Midbrain (tissue), 1 donor: ENCODE data around the gene LACC1.
A peak's percentile ranks its signal among the peaks of the same experiment; 100 is the strongest.

ENCODE experiments used
- DNase-seq: peaks from one replicate; lab custom pipeline; 2025; lab: John Stamatoyannopoulos, UW

LACC1 gene

GRCh38 chr13:43884222-43884621 lies 4.5 kb downstream of the LACC1 start:
- DNase-seq, result no peak

GRCh38 chr13:43894438-43894837 lies 14.7 kb downstream of the LACC1 start:
- DNase-seq, result no peak

GRCh38 chr13:43895940-43896339 lies 16.2 kb downstream of the LACC1 start:
- no peak for DNase-seq

- DNase-seq, result peak; percentile 85
These were observed 25.8 kb downstream of the LACC1 start for GRCh38 chr13:43905435-43906031.

GRCh38 chr13:43908156-43909126 lies 28.7 kb downstream of the LACC1 start:
- DNase-seq, result peak; percentile 18

GRCh38 chr13:43910856-43911255 lies 31.2 kb downstream of the LACC1 start:
- no peak for DNase-seq

GRCh38 chr13:43911278-43911677 lies 31.6 kb downstream of the LACC1 start:
- DNase-seq, result no peak

- DNase-seq, result no peak
These were observed 32.2 kb downstream of the LACC1 start for GRCh38 chr13:43911871-43912270.

GRCh38 chr13:43915451-43915850 lies 35.7 kb downstream of the LACC1 start:
- no peak for DNase-seq

GRCh38 chr13:43916828-43917227 lies 37.1 kb downstream of the LACC1 start:
- no peak for DNase-seq

GRCh38 chr13:43918636-43919035 lies 38.9 kb downstream of the LACC1 start:
- DNase-seq, result no peak

GRCh38 chr13:43920965-43921674 lies 41.4 kb downstream of the LACC1 start:
- no peak for DNase-seq

- no peak for DNase-seq
These were observed 45.0 kb downstream of the LACC1 start for GRCh38 chr13:43924549-43925245.

GRCh38 chr13:43929947-43930346 lies 50.2 kb downstream of the LACC1 start:
- no peak for DNase-seq

- DNase-seq, result no peak
These were observed 53.7 kb downstream of the LACC1 start for GRCh38 chr13:43933378-43933777.

- DNase-seq, result no peak
These were observed 54.6 kb downstream of the LACC1 start for GRCh38 chr13:43934273-43934672.

- no peak for DNase-seq
These were observed 56.2 kb downstream of the LACC1 start for GRCh38 chr13:43935878-43936277.

- DNase-seq, result no peak
These were observed 56.9 kb downstream of the LACC1 start for GRCh38 chr13:43936647-43937046.

- DNase-seq, result no peak
These were observed 58.1 kb downstream of the LACC1 start for GRCh38 chr13:43937839-43938238.

- no peak for DNase-seq
These were observed 58.7 kb downstream of the LACC1 start for GRCh38 chr13:43938449-43938848.

GRCh38 chr13:43939086-43939485 lies 59.4 kb downstream of the LACC1 start:
- no peak for DNase-seq

GRCh38 chr13:43942286-43942685 lies 62.6 kb downstream of the LACC1 start:
- no peak for DNase-seq
